ENCODE data around the gene GPI.
A peak's percentile ranks its signal among the peaks of the same experiment; 100 is the strongest.

- TF ChIP-seq CTCF (IDR thresholded peaks at IDR 0.05 in 8 of 11, conservative IDR thresholded peaks at IDR 0.05 in 3 of 11): no peak
- peak in 1 of 3 donors; percentile 9 for TF ChIP-seq POLR2A (IDR thresholded peaks at IDR 0.05)
- TF ChIP-seq POLR2AphosphoS5 (IDR thresholded peaks at IDR 0.05): peak; percentile 87 to 91 (median 88)
Measured at GRCh38 chr19:34364830-34365462, at the start of gene GPI.
